ENCODE results near the gene CYTH4. TPM values are rescaled to one million over a fixed set of nuclear protein-coding genes. Genes with fewer than 3 reads are reported as not detected.

CYTH4 gene
- total and polyA plus RNA-seq, 2 of the 8 experiments (the other 6 are each of a cell fraction or from before 2014, with no cell fraction given): 0.09 TPM; not detected in 1

- H4K20me1 ChIP-seq (replicated peaks in 1 of 2; ENCODE audit: control insufficient read depth in 1 of 2, insufficient read depth in 2 of 2, low read length in 2 of 2): no peaks in the 10 kb centered on the region
- no peak overlapping the region for H3K56ac ChIP-seq (replicated peaks; ENCODE audit: insufficient read length, low read depth, low read length)
- H3K23ac ChIP-seq (ENCODE audit: insufficient read length): no peak overlapping the region
- WGBS, 2 experiments (ENCODE audit: extremely low coverage in 1 of 2, insufficient coverage in 1 of 2, insufficient read length in 1 of 2, insufficient replicate concordance in 2 of 2, low coverage in 1 of 2, low lambda C conversion rate in 2 of 2, missing lambda C conversion rate in 1 of 2): 88% methylated on average over 5 of the region's 5 CpGs; no CpG with 5 or more reads in 1 of the 2 experiments
- H2BK15ac ChIP-seq (ENCODE audit: low read length): no peak overlapping the region
- FAIRE-seq: no peak
- CTCF ChIA-PET (ENCODE audit: partially characterized antibody): interaction anchor here (1.1 to 1.5 kb wide), 2 partner anchors 129 to 139 kb away, joined by 3 read pairs; no protein-coding TSS in a partner anchor
- no peak overlapping the region for H4K8ac ChIP-seq (ENCODE audit: extremely low read depth, insufficient read depth, low read length)
- no peak overlapping the region for H2BK12ac ChIP-seq (ENCODE audit: low read depth, low read length)
- H3K79me1 ChIP-seq (ENCODE audit: low read depth, low read length): no peaks in the 10 kb centered on the region
- H3K18ac ChIP-seq (ENCODE audit: extremely low read depth, low read length): no peak overlapping the region
- H3K4me3 ChIP-seq (ENCODE audit: extremely low read depth in 1 of 4, insufficient read depth in 2 of 4, low read depth in 3 of 4, low read length in 4 of 4): no peak overlapping the region
- no peak overlapping the region for H2BK20ac ChIP-seq (ENCODE audit: low read length)
- TF ChIP-seq RFX5 (IDR thresholded peaks at IDR 0.05; ENCODE audit: borderline replicate concordance, low read depth, low read length): no peak
- TF ChIP-seq CREB1 (IDR thresholded peaks at IDR 0.05): no peak
- TF ChIP-seq NANOG (IDR thresholded peaks at IDR 0.05; ENCODE audit: insufficient read depth, low read depth, low read length, poor library complexity, severe bottlenecking): no peak
- no peak for TF ChIP-seq SIN3A (conservative IDR thresholded peaks at IDR 0.05 in 1 of 2, IDR thresholded peaks at IDR 0.05 in 1 of 2; ENCODE audit: low read depth in 1 of 2, low read length in 2 of 2)
- no peak for TF ChIP-seq FOSL1 (IDR thresholded peaks at IDR 0.05; ENCODE audit: insufficient read depth, low read depth, low read length)
- TF ChIP-seq NRF1 (IDR thresholded peaks at IDR 0.05; ENCODE audit: low read depth, low read length): no peak
- no peak for TF ChIP-seq JUN (IDR thresholded peaks at IDR 0.05; ENCODE audit: low read depth, low read length)
- TF ChIP-seq POLR2A (IDR thresholded peaks at IDR 0.05; ENCODE audit: control extremely low read depth in 1 of 2, low read depth in 2 of 2, low read length in 2 of 2): no peak
- H4K5ac ChIP-seq (ENCODE audit: insufficient read length, low read depth, low read length): no peak overlapping the region
- POLR2A ChIA-PET (ENCODE audit: partially characterized antibody): no interaction called here
- no peak overlapping the region for H2AK5ac ChIP-seq (ENCODE audit: low read depth, low read length)
- no peaks in the 10 kb centered on the region for H3K9me3 ChIP-seq (ENCODE audit: insufficient read depth in 2 of 2, low read depth in 1 of 2, low read length in 1 of 2)
- peaks cover 4 to 9% (median 5%) of the 10 kb centered on the region in 4 experiments; a peak in 6 of 7 replicates for H3K4me1 ChIP-seq (replicated peaks in 1 of 4; ENCODE audit: control insufficient read depth in 3 of 4, insufficient read depth in 4 of 4, low read length in 3 of 4)
- H3K79me2 ChIP-seq (ENCODE audit: control insufficient read depth in 1 of 2, insufficient read depth in 2 of 2, low read length in 2 of 2): no peaks in the 10 kb centered on the region
- no peaks in the 10 kb centered on the region for H3K36me3 ChIP-seq (ENCODE audit: control insufficient read depth in 2 of 4, insufficient read depth in 4 of 4, low read length in 3 of 4)
- no peak overlapping the region for H3K4me2 ChIP-seq (ENCODE audit: insufficient read depth in 1 of 2, low read depth in 2 of 2, low read length in 2 of 2)
- H3K23me2 ChIP-seq (ENCODE audit: low read depth, low read length): no peaks in the 10 kb centered on the region; the same call in 1 of the 2 replicates
- peaks cover 0 to 3% (median 2%) of the 10 kb centered on the region in 4 experiments; a peak in 2 of 7 replicates for H3K27me3 ChIP-seq (replicated peaks in 1 of 4; ENCODE audit: control insufficient read depth in 3 of 4, extremely low read depth in 1 of 4, insufficient read depth in 3 of 4, low read length in 3 of 4)
- no peak overlapping the region for H3K9ac ChIP-seq (replicated peaks in 1 of 4; ENCODE audit: extremely low read depth in 1 of 4, low read depth in 3 of 4, low read length in 3 of 4)
- H3K27ac ChIP-seq (ENCODE audit: low read depth, low read length): no peak overlapping the region
- no peak overlapping the region for H2BK5ac ChIP-seq (ENCODE audit: low read depth, low read length)
- H2BK120ac ChIP-seq (replicated peaks; ENCODE audit: low read depth, low read length): no peak overlapping the region
- H4K91ac ChIP-seq (replicated peaks; ENCODE audit: insufficient read length, low read length): no peak overlapping the region
- H3K14ac ChIP-seq (ENCODE audit: insufficient read length): no peak overlapping the region
- no peak for DNase-seq (ENCODE audit: low read depth in 1 of 2, low spot score in 2 of 2)
- H3K4ac ChIP-seq (replicated peaks; ENCODE audit: insufficient read length, low read depth, low read length): no peak overlapping the region
- H2AFZ ChIP-seq (ENCODE audit: low read length): no peak overlapping the region
These were observed 27.5 kb upstream of the CYTH4 start for GRCh38 chr22:37254867-37255233.

Data from H1 (cell line).